CD4-positive, alpha-beta T cell treated with Interleukin-2 at 100 ng/mL for 4 hours (primary cell): ENCODE results near the gene ZNF831.
A peak's percentile ranks its signal among the peaks of the same experiment; 100 is the strongest.

Source experiments
- DNase-seq: peaks from one replicate; pipeline ENCODE4 v3.0.0-alpha.2; 2020; ENCODE audit warnings: low spot score

Gene ZNF831

DNA sequence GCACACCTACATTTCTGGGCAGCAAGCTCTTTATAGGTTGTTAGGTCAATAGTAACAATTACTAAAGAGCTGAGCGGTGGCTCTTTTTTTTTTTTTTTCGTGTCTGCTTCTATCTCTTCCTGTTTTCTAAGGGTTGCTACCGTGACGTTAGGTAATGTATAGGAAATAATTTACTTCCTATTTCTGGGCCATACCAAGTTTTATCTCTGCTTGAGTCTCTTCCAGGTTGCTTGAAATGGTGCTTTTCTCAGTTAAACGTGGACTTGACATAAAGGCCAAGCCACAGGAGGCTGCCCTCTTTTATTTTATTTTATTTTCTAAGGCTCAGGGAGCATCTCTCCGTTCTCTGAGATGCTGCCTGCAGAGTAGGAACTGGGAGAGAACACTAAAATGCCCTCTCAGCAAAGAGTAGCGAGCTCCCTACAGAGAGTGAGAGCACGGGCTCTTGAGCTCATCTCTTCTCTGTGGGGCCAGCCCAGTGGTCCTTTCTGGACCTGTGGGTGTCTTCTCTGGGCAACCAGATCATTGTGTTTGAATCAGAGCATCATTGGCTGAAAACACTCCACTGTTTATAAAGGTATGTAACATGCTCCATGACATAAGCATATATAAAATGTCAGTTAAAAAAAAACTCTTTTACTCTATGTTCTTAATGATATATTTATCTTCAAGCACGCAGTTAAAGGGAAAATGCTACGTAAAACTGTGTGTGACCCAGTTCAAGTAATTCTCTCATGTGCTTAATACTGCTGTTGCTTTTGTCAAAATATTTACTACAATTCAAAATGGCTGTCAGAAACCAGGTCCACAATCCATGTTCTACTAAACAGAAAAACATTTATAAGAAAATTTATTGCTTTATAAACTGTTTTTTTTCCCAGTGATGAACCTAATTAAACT lies at the start of gene ZNF831:
Gene ZNF831, plus strand, starts transcription at position 191 of the 900 bp plus-strand sequence. CDS start 27,199 bp downstream, outside the sequence.
- DNase-seq, result peak; percentile 64

DNA sequence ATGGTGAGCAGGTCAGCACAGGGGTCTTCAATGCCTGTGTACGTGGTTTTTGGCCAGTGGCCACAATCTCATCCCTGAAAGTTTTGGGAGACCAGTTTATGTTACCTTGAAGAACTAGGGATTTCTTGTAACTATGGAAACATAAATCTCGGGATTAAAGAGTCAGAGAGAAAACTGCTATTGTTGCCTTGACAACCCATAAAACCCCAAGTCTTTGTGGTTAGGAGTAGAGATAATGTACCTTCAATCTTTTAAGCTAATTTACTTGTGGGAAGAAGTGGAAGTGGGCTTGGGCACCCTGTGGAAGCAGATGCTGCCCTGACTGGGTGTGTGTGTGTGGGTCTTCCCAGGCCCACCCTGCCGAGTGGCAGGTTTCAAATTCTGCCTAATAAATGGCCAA lies 46.1 kb upstream of the ZNF831 start:
- DNase-seq, result peak; percentile 15

DNA sequence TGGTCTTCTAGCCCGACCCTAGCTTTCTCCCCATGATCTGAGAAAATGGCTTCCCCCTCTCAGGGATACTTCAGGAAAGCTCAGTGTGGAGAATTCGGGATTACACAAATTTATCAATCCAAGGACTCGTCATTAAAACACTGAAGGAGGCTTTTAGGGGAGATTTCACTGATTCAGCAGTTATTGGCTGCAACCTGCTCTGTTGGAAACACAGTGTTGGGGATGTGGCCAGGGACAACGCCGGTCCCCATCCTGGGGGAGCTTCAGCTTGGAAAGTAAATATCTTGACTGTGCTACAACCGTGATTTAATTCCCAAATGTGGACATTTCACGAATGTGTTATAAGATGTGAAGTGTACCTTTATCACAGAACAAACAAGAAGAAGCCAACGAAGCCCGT lies 44.8 kb upstream of the ZNF831 start:
- no peak for DNase-seq

DNA sequence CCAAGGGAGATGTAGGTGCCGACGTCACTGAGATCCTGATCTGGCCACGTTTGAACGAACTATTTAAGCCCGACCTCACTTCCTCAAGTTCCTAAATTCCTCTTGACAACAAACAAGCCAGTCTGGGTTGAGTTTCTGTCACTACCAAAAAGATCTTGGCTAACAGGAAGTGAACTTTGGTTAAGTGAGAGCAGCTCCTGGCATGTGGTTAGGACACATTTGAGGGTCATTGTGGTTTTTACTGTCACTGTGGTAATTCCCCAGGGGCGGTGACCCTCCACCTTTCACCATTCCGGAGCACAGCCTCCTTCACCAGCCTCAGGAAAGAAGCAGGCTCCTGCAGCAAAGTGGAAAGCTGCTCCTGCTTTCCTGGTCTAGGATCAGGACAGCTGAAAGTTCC lies 43.1 kb upstream of the ZNF831 start:
- peak; percentile 60 for DNase-seq

DNA sequence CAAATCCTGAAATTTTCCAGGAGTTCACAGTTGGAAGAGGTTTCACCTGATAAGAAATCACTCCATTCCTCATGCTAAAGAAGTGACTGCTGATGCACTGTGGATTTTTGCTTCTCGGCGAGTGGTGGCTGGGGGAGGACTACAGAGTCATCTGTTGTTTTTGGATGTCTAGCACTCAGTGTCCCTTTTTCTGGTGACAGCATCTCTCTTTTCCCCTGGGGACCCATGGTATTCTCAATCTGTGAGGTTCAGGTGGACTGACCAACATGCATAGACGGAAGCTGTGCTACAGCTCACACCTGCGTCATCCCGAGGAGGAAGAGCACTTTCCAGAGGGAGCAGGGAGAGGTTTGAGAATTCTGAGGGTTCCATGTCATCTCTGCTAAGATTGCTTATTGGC lies 42.7 kb upstream of the ZNF831 start:
- peak; percentile 18 for DNase-seq

DNA sequence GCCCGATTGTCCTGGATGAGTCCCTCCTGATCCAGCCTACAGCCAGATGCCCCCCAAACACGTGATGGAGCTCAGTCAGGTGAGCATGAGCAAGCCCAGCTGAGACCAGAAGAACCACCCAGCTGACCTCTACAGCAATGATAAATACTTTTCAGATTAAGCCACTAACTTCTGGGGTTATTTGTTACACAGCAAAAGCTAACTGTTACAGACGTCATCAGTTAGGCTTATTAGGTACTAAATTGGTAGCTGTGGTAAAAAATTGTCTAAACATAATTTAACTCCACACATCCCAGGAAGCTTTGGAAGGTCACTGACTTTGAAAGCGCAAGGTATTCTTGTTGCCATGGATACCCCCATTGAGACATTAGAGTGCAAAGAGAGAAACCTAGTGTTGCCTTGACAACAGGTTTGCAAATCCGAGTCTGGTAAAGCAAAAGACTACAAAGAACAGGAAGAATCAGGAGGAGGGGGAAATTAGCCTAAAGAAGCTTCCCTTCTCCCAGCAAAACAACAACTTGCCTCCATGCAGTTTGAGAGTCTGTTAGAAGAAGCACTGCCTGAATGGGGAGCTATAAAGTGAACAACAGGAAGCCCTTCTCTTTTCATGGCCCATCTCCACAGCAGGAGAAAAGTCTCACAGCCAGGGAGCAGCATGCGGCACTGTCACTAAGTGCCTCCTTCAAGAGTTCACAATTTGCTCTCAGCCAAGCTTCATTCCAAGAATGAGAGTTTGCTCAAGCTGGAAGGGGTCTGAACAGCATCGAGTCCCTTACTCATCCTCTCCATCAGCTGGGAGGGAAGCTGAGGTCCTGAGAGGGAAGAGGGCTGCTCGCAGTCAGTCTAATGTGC lies 41.7 kb upstream of the ZNF831 start:
- DNase-seq, result peak; percentile 79

DNA sequence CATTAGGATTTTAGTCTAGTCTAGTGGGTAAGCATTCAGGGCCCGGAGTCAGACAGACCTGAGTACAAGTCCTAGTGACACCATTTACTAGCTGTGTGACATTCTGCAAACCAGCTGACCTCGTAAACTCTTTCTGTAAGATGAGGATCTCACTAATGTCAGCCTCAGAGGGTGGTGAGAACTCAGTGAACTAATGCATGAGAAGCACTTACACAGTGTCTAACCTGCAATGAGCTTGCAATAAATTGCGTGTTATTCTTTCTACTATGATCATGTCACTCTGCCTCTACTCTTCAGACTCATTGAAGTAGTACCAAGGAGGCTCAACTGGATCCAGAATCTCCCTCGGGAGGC lies 41.1 kb upstream of the ZNF831 start:
- DNase-seq, result peak; percentile 38

DNA sequence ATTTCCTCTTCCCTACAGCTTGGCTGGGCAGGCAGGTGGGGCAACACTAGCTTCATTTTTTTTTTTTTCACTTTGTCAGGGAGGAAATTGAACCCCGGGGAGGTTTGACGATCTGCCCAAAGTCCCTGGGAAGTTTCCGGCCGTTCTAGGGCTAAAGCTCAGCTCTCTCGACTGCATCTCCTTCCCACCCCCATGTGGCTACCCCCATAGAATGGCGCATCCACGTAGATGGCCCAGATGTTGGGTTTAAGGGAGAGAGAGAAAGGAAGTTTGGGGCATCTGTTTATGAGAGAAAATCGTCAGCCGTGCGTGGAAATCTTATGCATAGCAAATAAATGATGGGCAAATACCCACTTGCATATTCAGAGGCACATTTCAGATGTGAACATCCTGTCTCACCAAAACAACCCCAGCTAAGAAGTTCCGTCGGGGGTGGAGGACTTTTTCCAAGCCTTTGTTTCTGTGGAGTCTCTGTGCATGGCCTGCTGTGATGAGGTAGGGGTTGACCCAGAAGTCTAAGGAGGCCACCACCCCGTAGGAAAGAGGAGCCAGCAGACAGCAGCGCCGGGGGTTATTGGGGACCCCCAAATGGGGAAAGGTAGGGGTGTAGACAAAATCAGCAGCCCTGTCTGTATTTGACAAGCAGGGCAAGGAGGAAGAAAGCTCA lies 40.5 kb upstream of the ZNF831 start:
- DNase-seq, result peak; percentile 39

DNA sequence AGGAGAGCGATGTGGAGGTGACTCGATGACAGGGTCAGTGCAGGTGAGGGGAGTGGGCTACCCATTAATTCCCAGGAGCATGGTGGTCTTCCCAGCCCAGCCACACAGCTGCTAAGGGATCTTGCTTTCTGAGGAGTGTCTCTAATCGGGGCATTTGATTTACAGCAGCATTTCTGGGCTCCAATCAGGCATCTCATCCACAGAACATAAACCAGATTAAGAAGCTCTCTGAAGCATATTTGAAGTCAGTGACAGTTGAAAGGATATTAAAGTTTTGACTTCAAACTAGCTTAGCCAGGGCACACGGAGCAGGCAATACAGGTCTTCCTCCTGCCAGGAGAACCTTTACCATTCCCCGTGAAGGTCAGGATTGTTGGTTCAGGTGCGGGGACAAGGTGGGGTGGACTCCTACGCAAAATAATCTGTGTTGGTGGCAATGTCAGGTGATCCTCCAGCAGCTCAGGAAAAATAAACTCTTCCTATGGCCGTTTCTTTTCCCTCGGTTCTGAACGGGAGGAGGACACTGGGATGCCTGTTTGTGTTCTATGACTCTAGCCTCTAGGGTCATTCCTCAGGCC lies 39.9 kb upstream of the ZNF831 start:
- DNase-seq, result no peak

DNA sequence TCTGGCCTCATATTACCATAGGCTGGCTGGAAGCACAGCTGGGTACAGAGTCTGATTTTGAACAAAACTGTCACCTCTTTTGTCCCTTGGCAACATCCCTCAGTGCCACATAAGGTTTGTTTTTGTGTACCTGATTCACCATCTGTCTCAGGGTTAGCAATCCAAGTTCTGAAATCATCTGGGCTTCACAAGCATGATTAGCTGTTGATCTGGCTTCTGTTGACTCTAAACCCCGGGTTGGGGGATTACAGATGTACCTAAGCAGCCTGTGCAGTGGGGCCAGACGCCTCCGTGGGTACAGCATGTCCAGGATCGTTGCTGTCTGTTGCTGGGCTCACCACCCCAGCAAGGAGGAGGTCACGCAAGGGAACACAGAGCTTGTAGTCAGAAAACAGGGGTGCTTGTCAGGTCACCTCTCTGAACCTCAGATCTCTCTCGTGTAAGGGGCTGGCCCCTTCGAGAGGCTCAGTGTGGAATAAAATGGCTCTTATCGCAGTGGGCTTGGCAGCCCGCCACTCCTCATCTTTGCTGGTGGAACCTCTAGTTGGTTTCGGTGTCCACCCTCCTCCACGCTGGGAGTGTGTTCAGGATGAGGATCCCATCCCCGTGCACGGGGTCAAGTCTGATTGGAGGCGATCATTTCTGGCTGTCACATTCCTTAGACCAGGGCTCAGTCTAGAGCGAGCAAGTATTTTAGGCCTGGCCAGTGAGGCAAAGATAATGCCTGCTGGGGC lies 39.2 kb upstream of the ZNF831 start:
- peak; percentile 27 for DNase-seq

DNA sequence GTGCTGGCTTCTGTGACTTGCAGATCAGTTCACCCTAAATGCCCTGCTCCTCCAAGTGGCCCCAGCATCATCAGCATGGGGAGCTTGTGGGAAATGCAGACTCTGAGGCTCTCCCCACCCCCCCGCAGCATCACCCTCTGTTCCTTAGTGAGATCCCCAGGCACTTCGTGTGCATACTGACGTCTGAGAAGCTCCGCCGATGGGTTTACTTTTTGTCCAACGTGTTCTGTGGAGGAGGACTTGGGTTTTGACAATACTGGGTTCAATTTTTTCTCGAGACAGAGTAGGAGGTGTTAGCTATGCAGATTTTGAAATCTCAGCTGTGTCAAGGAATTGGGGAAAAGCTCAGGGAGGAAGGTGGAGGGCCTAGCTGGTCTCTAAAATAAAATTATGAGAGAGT lies 38.3 kb upstream of the ZNF831 start:
- DNase-seq, result no peak

DNA sequence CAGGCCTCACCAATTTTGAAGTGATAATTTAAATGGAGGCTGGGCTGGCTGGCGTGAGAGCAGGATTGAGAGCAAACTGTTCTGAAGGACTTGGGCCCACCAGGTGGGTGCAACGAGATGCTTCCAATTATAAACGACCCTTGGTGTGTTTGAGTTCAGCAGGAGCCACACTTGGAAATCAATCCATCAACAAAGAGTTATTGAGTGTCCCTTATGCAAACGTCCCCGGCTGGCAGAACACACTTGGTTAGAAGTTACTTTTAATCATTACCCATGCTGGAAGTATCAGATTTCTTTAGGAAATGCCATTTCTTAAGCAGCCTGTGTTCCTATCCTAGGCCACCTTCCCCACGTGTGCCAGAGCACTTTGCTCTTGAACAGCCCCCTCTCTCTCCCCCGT lies 37.8 kb upstream of the ZNF831 start:
- no peak for DNase-seq

DNA sequence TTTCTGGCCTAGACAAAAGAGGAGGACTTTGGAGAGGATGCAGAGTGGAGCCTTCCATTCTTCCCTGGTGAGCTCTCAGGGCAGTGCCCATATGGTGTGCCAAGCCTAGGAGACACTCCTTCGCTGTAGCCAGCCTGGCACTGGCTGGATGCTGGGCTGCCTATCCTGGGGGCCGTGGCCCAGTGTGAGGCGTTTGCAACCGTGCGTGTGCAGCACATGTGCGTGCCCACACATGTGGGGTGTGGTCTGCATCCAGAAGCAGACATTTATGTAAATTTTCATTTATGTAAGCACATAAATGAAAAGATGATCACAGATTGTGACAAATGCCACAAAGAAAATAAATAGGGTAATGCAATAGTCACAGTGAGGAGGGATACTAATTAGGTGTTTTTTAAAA lies 35.8 kb upstream of the ZNF831 start:
- no peak for DNase-seq

DNA sequence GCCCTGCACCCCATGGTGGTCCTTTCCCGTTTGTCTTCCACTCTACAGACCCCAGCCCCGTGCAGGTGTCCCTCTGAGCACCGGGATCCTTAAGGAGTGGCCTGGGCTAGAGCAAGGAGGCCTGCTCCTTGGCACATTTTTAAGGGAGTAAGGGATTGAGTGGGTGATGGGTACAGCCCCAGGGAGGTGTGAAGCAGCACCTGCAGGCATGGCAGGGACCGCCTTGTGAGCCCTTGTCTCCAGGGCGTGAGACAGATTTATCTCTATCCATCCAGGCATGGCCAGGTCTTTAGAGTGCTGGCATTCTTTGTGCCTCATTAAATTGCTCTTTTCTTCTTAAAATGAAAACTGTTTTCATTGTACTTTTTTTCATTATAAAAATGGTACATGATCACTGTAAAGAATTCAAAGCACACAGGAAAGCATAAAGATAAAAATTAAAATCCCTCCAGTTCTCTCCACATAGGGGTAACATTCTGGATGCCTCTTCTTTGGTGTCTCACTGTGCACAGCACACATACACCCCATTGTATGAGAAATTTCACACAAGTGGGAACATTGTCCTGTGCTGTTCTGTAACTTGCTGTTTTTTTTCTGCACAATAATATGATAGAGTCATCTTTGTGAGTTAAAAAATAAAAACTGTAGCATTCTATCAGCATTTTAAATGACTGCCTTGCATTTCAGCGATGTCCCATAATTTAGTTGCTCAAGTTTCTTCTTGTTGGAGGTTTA lies 31.9 kb upstream of the ZNF831 start:
- DNase-seq, result no peak

DNA sequence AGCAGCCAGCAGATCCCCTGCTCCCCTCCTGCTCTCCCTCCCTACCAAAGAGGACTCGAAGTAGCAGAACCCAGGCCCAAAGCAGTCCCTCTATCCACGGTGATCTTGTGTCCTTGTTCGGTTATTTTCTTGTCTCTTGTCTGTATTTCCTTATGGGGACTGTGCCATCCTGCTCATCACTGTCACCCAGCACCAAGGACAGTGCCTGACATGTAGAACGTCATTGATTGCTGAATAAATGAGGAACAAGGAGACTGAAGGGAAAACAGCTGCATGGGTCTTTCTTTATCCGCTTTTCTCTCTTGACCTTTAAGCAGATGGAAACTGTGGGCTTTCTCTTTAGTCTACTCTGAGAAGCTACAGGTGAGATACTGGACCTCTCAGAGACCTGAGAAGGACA lies 29.4 kb upstream of the ZNF831 start:
- DNase-seq, result no peak

DNA sequence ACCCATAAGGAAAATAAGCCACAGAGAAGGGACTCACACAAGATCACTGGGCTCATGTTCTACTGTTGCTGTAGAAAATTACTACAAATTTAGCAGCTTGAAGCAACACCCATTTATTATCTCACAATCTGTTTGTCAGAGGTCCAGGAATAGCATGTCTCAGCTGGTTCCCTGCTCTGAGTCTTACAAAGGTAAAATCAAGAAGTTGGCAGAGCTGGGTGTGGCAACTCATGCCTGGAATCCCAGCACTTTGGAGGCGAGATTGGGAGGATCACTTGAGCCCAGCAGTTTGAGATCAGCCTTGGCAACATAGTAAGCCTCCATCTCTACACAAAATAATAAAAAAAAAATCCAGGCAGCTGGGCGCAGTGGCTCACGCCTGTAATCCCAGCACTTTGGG lies 28.5 kb upstream of the ZNF831 start:
- no peak for DNase-seq

DNA sequence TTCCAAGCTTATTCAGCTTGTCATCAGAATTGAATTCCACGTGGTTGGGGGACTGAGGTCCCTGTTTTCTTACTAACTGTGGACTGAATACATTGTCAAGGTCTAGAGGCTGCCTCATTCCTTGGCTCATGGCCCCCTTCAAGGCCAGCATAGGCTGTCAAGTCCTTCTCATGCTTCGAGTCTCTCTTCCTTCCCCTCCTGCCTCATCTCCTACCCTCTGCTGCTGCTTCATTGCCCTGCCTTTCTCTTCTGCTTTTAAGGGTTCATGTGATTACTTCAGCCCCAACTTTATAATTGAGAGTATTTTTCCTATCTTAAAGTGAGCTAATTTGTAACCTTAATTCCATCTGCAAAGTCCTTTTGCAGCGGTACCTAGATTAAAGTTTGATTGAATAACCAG lies 27.6 kb upstream of the ZNF831 start:
- DNase-seq, result no peak

DNA sequence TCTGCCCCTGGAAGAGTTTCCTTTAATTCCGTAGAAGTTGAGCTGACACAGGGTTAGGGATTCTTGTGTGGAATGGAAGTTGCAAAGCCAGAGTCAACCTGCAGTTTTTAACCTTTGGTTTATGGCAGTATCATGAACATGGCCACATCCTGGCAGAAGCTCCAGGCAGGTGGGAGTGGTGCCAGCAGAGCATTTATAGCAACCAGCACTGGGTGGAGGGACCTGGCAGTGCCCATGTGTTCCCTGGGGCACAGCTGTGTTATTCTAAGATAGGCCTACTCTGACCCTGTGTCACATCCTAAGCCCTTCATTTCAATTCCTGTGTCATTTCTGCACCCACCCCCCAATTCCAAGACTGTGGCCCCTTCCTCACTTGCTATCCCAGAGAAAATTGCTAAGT lies 26.1 kb upstream of the ZNF831 start:
- no peak for DNase-seq

DNA sequence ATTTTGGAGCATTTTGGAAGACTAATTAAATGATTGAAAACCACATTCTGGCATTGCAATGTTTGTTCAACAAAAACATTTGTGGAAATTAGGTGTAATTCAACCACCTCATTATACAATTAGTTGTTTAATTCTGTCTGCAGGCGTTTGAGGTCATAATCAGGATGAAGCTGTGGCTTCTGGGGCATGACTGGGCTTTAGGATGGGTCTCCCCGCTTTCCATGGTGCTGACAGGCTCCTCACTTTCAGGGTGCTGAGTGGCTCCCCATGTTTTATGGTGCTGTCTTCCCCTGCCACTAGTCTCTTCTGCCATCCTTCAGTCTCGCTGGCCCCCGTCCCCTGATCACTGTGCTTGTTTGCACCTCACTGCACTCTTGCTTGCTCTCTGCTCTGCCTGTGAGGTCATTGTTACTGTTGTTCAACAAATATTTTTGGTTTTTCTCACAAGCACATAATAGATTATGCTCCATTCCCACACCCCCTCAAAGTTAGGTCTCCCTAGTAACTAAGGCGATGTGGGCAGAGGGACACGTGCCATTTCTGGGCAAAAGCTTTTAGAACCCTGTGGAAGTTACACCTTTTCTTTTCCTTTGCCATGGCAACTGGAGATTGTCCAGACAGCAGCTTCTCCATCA lies 25.4 kb upstream of the ZNF831 start:
- no peak for DNase-seq

DNA sequence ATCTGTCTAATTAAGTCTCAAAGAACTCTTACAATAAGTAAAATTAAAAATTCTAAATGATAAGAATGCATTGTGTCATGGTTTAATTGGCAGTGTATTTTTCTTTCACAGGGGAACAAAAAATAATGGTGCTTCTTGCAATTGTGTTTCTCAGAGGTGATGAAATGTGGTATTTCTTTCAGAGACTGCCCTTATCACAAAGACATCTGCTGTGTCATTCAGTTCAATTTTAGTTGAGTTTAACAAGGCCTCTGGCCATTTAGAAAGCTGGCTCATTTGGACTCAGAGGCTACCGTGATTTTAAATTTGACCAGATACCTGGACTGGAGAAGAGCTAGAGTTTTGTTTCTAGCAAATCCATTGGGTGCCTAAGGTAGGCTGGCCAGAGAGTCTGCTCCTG lies 23.6 kb upstream of the ZNF831 start:
- DNase-seq, result no peak
